HG02798 (cell line): ENCODE results near the gene ADAMTS9.

Source experiments
- ATAC-seq: cut with Tn5 transposase; IDR thresholded peaks from one replicate; pipeline ENCODE4 v1.9.1; 2021; ENCODE audit warnings: mild to moderate bottlenecking; ENCODE audit not compliant: unreplicated experiment, poor library complexity

Gene ADAMTS9

GRCh38 chr3:64621726-64622395 is 65.9 kb downstream of the ADAMTS9 start:
- no peak for ATAC-seq

GRCh38 chr3:64621275-64621674 is 66.5 kb downstream of the ADAMTS9 start:
- ATAC-seq: no peak

DNA sequence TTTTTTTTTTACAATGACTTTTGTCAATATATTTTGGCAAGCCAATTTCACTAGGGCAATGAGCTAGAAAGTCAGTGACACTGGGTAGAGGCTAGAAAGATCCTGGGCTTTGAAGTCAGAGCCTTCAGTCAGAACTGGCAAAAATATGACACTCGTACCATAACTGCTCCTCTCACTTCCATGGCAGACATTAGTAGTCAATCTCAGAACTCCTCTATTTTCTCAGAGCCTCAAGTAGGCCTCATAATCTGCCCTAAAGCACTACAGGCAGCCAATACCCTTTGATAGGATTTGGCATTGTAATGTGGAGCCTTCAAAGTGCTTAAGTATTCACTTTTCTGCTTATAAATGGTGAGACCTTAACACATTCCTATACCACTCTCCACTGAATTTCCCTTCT is 67.8 kb downstream of the ADAMTS9 start:
- ATAC-seq: no peak

DNA sequence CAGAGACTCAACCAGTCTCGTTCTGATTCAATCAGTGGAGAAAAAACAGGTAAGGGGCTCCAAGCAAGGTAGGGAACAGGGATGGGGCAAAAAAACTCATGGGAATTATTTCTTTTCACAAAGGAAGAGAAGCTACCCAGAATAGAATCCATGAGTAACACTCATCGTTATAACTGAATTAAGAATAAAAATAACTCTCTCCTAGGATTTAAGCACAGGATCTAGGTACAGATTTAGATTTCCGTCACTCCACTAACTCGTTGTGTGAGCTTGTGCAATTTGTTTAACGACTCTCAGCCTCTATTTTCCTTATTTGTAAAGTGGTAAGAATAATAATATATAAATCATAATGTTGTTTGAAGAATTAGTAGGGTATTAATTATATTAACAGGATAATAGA is 68.6 kb downstream of the ADAMTS9 start:
- ATAC-seq: no peak

DNA sequence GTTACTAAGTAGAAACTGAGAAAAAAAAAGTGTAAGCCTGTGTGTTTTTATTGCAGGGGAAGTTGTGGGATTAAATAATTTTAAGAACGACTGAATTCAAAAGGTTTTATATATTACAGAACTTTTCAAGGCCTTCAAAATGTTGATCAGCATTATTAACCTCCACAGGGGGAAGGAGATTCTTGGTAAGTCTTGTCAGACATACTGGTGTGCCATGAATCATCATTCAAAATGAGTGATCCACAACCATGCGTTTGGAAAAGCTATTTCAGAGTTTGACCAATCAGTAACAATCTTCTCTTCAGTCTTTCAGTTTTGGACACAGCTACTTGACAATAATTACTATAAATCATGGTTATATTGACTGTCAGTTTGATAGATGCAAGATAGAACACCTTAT is 70.2 kb downstream of the ADAMTS9 start:
- no peak for ATAC-seq

DNA sequence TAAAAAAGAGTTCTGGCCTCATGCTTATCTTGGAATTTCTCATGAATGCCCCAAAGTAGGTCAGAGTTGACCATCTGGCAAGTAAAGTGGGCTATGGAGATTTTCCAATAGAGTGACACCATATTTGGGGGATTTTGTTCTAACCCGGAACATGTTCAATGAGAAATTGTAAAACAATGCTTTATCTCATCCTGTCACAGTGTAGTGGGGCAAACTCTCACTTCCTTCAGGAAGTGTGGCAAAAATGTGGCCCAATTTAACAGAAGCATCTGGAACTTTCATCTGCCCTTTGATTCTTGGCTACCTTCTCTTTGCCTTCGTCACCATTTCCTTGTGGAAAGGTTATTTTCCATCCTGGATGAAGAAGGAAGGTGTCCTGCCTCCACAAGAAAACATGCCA is 70.8 kb downstream of the ADAMTS9 start:
- ATAC-seq: no peak

- ATAC-seq: no peak
These were observed 74.8 kb downstream of the ADAMTS9 start for GRCh38 chr3:64612916-64613526.

DNA sequence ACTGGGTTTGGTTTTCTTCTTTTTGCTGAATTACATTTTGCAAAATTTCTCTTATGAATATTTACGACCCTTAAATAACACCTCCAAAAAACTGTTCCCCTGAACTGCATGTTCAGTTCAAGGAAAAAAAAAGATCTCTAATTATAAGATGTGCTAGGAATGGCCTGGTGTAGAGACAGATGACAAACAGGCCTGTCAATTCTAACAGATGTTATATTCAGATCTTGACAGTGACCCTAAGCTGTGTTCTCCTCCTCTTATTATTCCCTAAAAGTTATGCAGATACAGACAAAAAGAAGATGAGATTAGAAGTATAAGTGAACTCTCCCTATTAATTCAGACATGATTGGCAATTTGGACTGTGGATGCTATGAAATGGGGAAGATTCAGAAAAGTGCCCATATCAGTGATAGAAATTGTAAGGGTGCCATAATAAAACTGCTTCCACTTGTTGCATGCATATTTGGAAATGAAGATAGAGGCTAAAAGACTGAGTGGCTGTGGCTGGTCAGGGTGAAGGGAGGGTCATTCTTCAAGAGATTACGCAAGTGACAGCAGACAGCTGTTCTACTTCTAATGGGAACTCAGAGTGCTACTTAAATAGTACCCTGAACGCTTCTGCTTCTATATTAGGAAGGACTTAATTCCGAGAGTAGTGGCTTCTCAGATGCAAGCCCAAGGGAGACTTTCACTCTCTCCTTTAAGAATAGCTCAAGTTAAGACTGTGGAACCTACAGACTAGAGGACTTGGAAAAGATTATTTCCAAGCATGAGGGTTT is 75.5 kb downstream of the ADAMTS9 start:
- ATAC-seq: no peak

GRCh38 chr3:64608741-64609140 is 79.1 kb downstream of the ADAMTS9 start:
- ATAC-seq: no peak

DNA sequence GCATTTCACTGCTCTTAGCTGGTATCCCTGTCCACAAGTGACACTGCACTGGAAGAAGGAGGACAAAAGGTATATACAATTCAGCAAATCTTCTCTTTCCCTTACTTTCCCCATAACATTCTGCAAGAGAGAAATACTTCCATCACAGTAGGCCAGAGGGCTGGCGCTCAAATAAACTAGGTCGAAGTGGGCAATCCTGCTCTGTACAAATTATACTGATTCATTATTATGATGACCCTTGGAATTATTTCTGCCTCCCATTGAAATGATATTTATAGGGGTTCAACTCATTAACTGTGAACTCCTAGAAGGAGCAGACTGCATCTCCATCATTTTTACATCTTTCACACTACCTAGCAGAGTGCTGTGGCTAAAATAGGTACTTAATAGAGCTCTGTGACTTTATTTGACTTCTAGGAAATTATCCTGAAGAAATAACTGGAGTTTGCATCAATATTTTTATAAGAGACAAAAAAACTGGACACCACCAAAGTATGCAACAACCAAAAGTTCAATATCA is 80.7 kb downstream of the ADAMTS9 start:
- ATAC-seq: no peak

GRCh38 chr3:64604313-64604712 is 83.5 kb downstream of the ADAMTS9 start:
- no peak for ATAC-seq

- no peak for ATAC-seq
These were observed 86.0 kb downstream of the ADAMTS9 start for GRCh38 chr3:64601824-64602223.

GRCh38 chr3:64600246-64600950 is 87.4 kb downstream of the ADAMTS9 start:
- ATAC-seq: no peak

- ATAC-seq: no peak
These were observed 88.1 kb downstream of the ADAMTS9 start for GRCh38 chr3:64599651-64600050.

DNA sequence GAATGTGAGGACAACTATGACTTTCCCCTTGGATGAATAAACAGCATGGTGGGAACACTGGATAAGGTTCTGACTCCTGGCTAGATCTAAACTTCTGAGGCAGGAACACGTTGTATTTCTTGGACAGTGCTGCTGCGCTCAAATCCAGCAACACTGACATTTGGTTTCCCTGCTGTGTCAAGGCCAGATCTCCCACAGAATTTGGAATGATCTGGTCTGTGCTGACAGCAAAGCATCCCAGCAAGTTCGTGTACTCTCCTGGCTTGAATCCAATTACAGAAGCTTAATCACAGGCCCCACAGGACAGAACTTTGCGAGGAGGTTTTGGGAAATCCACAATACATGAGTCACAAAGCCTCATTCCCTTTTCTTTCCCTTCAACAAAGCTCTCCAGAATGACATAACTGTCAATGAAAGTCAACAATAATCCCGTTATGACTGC is 92.5 kb downstream of the ADAMTS9 start:
- no peak for ATAC-seq

- no peak for ATAC-seq
These were observed 93.7 kb downstream of the ADAMTS9 start for GRCh38 chr3:64594134-64594533.

- ATAC-seq: no peak
These were observed 94.5 kb downstream of the ADAMTS9 start for GRCh38 chr3:64593350-64593749.

DNA sequence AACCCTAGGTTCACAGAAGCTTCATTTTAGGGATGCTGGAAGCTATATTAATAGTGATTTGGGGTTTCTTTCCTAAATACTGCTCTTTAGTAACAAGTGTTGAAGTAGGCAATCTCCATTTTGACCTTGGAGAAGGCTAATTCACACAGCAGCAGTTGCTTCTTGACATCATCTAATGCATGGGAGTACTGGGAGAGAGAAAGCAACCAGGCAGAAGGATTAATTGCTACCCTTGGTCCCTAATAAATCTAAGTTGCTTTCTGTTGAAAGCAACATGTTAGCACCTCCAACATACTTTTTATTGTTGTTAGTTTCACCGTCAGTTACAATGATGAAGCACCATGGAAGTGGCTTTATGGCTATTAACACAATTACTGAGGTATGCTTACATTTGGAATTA is 96.2 kb downstream of the ADAMTS9 start:
- ATAC-seq: no peak

DNA sequence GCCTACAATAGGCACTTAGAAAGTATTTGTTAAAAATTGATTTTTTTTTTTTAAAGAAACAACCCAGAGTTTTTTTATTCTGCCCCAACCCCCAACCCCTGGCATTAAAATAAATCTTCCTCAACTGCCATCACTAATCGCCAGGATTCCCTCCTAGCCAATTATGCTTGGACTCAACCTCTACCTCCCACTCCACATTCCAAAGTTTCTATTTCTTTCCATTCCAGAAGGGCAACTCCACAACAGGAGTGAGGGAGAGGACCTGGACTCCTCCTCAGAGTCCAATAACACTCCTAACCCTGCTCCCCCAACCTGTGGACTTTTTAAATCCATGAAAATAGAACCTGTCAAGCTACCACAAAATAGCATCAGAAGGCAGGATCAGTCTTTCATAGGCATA is 99.4 kb downstream of the ADAMTS9 start:
- no peak for ATAC-seq

- no peak for ATAC-seq
These were observed 100.8 kb downstream of the ADAMTS9 start for GRCh38 chr3:64586952-64587351.

GRCh38 chr3:64584179-64584578 is 103.6 kb downstream of the ADAMTS9 start:
- ATAC-seq: no peak
